ENCODE data around the gene AMACR.
"Not testable (repeated sequence)": the region's sequence is repeated elsewhere in the genome, so short reads cannot be mapped to it uniquely, and the experiment has no call there.

Gene AMACR

DNA sequence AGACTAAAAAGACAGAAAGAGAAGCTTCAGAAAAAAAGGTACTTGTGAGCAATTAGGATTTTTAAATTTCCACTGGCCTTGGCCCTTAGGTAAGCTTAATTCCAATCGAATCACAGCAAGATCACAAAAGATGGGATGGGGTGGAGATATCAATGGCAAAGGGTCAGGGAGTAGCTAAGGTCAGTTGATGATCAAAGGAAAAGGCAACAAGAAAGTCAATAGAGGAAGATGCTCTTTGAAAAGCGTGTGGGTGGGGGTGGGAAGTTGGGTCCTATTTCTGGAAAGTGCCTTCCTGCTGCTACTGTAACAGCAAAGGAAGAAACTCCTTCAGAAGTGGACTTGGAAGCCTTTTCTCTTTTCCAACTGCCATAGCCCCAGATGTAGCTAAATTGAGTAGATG is 27.9 kb upstream of the AMACR start:
- H3K36me3 ChIP-seq, result no peaks in the 10 kb centered on the region
- H3K9me3 ChIP-seq, result no peaks in the 10 kb centered on the region
- peaks cover 20 to 24% of the 10 kb centered on the region in 2 experiments for H3K4me1 ChIP-seq (ENCODE audit: control insufficient read depth in 1 of 2, insufficient read depth in 1 of 2, low read depth in 1 of 2, low read length in 1 of 2)
- no peaks in the 10 kb centered on the region for H3K27me3 ChIP-seq
- no peak overlapping the region for H3K4me3 ChIP-seq (ENCODE audit: low read depth in 1 of 2, low read length in 1 of 2)
- H3K27ac ChIP-seq, result no peak overlapping the region
- TF ChIP-seq, protein P1, sequence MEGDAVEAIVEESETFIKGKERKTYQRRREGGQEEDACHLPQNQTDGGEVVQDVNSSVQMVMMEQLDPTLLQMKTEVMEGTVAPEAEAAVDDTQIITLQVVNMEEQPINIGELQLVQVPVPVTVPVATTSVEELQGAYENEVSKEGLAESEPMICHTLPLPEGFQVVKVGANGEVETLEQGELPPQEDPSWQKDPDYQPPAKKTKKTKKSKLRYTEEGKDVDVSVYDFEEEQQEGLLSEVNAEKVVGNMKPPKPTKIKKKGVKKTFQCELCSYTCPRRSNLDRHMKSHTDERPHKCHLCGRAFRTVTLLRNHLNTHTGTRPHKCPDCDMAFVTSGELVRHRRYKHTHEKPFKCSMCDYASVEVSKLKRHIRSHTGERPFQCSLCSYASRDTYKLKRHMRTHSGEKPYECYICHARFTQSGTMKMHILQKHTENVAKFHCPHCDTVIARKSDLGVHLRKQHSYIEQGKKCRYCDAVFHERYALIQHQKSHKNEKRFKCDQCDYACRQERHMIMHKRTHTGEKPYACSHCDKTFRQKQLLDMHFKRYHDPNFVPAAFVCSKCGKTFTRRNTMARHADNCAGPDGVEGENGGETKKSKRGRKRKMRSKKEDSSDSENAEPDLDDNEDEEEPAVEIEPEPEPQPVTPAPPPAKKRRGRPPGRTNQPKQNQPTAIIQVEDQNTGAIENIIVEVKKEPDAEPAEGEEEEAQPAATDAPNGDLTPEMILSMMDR (IDR thresholded peaks at IDR 0.05), result no peak

DNA sequence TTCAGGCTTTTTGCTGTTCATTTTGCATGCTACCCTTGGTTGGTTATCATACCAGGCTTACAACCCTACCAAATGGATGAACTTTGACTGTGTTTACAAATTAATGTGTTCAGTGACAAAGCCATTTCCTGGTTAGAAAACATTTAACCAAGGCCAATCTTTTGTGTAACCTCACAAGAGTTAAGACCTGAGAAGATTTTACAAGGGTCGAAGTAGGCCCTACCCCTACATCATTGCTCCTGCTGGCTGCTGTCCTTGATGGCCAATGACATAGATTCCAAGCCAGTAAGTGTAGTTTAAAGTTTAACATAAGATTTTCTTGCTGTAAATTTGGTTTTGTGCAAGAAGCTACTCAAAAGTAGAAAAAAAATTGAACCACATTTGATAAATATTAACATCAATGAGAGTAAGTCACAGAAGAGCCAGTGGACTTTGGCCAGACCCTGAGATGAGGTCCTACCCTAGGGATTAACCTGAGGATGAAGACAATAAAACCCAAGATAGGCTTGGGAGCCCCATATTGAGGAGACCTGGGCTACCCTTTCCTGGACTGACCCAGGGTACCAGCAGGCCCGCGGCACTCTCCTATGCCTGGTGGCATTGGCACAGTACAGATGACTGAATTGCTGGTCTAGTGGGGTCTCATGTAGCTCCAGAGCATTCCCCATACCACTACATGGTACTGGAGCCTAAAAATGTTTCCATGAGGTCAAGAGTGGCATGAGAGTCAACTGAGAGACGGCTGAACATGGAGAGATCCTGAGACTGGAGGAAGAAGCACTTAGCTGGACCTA is 26.9 kb upstream of the AMACR start:
- Histone ChIP-seq H3K27me3 (no peaks in the 10 kb centered on the region), H3K4me1 (ENCODE audit: control insufficient read depth in 1 of 2, insufficient read depth in 1 of 2, low read depth in 1 of 2, low read length in 1 of 2) (peaks cover 11 to 13% of the 10 kb centered on the region in 2 experiments), H3K4me3 (ENCODE audit: low read depth in 1 of 2, low read length in 1 of 2) (no peak overlapping the region), H3K27ac (no peak overlapping the region), H3K9me3 (no peaks in the 10 kb centered on the region), H3K36me3 (no peaks in the 10 kb centered on the region)
- TF ChIP-seq, protein P1 (IDR thresholded peaks at IDR 0.05), result no peak

DNA sequence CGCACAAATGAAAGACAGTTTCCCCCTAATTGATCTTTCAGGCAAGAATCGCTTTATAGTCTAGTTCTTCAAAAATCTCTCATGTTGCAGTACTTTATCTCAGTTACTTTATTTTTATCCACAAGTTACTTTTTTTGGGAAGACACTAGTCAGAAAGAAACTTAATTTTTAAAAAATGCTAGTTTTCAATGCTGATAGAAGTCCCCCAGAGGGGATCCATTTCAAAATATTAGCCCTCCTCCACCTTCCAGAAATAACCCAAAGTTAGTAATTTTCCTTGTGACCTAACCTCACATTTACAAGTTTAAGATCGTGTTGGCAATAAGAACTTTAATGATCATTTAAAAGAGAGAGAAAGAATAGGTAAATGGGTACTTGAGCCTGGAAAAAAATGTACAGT is 24.1 kb upstream of the AMACR start:
- no peaks in the 10 kb centered on the region for H3K4me1 ChIP-seq (ENCODE audit: control insufficient read depth in 1 of 2, insufficient read depth in 1 of 2, low read depth in 1 of 2, low read length in 1 of 2)
- no peaks in the 10 kb centered on the region for H3K9me3 ChIP-seq
- TF ChIP-seq, protein P1 (IDR thresholded peaks at IDR 0.05), result no peak
- H3K36me3 ChIP-seq, result no peaks in the 10 kb centered on the region
- H3K27ac ChIP-seq, result no peak overlapping the region
- H3K27me3 ChIP-seq, result no peaks in the 10 kb centered on the region
- no peak overlapping the region for H3K4me3 ChIP-seq (ENCODE audit: low read depth in 1 of 2, low read length in 1 of 2)

DNA sequence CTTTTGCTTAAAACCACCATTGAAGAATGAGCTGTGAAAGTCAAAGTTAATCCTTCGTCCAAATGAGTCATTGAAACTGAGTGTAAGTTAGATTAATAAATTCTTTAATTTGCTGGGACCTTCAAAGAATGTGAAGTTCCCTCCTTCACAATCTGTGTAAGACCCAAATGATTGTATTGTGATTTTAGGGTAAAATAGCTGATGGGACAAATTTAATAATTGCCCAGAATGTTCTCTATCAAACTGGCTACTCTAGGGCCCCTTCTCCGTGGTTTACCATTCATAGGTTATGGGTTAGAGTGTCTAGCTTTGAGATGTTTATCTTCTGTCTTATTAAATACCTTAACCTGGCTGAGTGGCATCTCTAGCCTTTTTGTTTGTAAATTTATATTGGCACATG is 23.3 kb upstream of the AMACR start:
- no peaks in the 10 kb centered on the region for H3K36me3 ChIP-seq
- H3K4me3 ChIP-seq (ENCODE audit: low read depth in 1 of 2, low read length in 1 of 2), result no peak overlapping the region
- no peak overlapping the region for H3K27ac ChIP-seq
- H3K27me3 ChIP-seq, result no peaks in the 10 kb centered on the region
- TF ChIP-seq, protein P1 (IDR thresholded peaks at IDR 0.05), result no peak
- no peaks in the 10 kb centered on the region for H3K4me1 ChIP-seq (ENCODE audit: control insufficient read depth in 1 of 2, insufficient read depth in 1 of 2, low read depth in 1 of 2, low read length in 1 of 2)
- no peaks in the 10 kb centered on the region for H3K9me3 ChIP-seq

DNA sequence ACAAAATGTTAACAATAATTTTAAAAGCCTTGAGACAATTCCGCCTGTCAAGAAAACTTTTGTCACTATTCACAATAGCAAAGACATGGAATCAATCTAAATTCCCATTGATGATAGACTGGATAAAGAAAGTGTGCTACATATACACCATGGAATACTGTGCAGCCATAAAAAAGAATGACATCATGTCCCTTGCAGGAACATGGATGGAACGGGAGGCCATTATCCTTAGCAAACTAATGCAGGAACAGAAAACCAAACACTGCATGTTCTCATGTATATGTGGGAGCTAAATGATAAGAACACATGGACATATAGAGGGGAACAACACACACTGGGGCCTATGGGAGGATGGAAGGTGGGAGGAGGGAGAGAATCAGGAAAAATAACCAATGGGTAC is 22.7 kb upstream of the AMACR start:
- not testable (repeated sequence) for H3K36me3 ChIP-seq; H3K4me3 ChIP-seq (ENCODE audit: low read depth in 1 of 2, low read length in 1 of 2); H3K27me3 ChIP-seq; H3K4me1 ChIP-seq (ENCODE audit: control insufficient read depth in 1 of 2, insufficient read depth in 1 of 2, low read depth in 1 of 2, low read length in 1 of 2); H3K27ac ChIP-seq; H3K9me3 ChIP-seq

DNA sequence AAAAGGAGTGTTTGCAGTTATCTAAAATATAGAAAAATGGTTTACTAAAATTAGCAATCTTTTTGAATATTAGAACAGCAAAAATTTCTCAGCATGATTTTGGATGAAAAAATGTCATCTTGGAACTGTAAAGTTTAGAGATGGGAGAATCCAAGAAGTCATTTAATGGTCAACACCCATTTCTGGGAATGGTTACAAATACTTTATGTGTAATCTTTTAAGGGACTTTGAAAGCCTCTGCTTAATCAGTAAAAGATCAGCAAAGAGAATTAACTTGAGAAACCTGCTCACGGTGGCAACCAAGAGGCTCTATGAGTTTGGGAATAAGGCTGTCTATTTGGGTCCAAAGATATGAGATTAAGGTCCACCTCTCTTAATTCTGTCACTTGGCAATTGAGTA is 22.2 kb upstream of the AMACR start:
- TF ChIP-seq, protein P1 (IDR thresholded peaks at IDR 0.05), result no peak
- Histone ChIP-seq H3K4me1 (ENCODE audit: control insufficient read depth in 1 of 2, insufficient read depth in 1 of 2, low read depth in 1 of 2, low read length in 1 of 2) (no peaks in the 10 kb centered on the region), H3K4me3 (ENCODE audit: low read depth in 1 of 2, low read length in 1 of 2) (no peak overlapping the region)

More for the DNA sequence above, 22.2 kb upstream of the AMACR start:
- H3K27me3 ChIP-seq, result no peaks in the 10 kb centered on the region
- H3K9me3 ChIP-seq, result no peaks in the 10 kb centered on the region
- H3K36me3 ChIP-seq, result no peaks in the 10 kb centered on the region
- no peak overlapping the region for H3K27ac ChIP-seq
